HG02759 (cell line): ENCODE data around the gene TMC5.
"Not testable (repeated sequence)": the region's sequence is repeated elsewhere in the genome, so short reads cannot be mapped to it uniquely, and the experiment has no call there.

ENCODE experiments used
- ATAC-seq: cut with Tn5 transposase; IDR thresholded peaks from one replicate; pipeline ENCODE4 v1.9.1; 2021; ENCODE audit warnings: mild to moderate bottlenecking, moderate library complexity; ENCODE audit not compliant: unreplicated experiment

Gene TMC5

GRCh38 chr16:19528666-19529065 is 111.0 kb downstream of the TMC5 start:
- ATAC-seq = no peak

GRCh38 chr16:19532601-19533000 is 114.9 kb downstream of the TMC5 start:
- no peak for ATAC-seq

- no peak for ATAC-seq
Observed at GRCh38 chr16:19540241-19540970, 122.7 kb downstream of the TMC5 start.

GRCh38 chr16:19542138-19542821 is 124.6 kb downstream of the TMC5 start:
- ATAC-seq = no peak

- not testable (repeated sequence) for ATAC-seq
Observed at GRCh38 chr16:19543278-19543996, 125.8 kb downstream of the TMC5 start.

GRCh38 chr16:19548144-19548543 is 130.5 kb downstream of the TMC5 start:
- no peak for ATAC-seq
